ENCODE results near the gene ZNF606.

ZNF606 gene

DNA sequence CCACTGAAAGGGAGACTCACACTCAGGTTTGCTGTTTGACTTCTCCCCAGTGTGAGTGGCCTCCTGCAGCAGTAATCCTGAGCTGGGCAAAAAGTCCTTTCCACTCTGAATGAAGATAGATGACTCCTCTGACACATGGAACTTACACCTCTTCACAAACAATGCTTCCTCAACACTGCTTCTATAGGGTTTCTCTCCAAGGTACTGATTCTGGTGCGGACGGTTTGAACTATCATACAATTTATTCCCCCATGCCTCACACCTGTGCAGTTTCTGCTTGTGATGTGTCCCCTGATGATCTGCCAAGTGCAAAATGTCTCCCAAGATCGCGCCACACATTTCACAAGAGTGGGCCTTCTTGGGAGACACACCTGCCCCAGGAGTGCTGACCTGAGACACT is 75.0 kb downstream of the ZNF606 start:
- Histone ChIP-seq H3K4me3 (ENCODE audit: low read length) (no peak overlapping the region), H3K36me3 (replicated peaks; ENCODE audit: insufficient read depth, low read length) (no peaks in the 10 kb centered on the region), H3K79me2 (ENCODE audit: low read length) (no peaks in the 10 kb centered on the region), H3K27ac (ENCODE audit: low read length) (no peak overlapping the region), H3K27me3 (replicated peaks; ENCODE audit: insufficient read depth, low read length) (no peaks in the 10 kb centered on the region), H3K9me3 (replicated peaks; ENCODE audit: insufficient read depth, low read length) (no peaks in the 10 kb centered on the region), H3K4me1 (ENCODE audit: low read length) (no peaks in the 10 kb centered on the region), H3K9me2 (replicated peaks; ENCODE audit: insufficient read depth, low read length) (no peaks in the 10 kb centered on the region), H4K20me1 (ENCODE audit: insufficient read depth, low read length) (no peaks in the 10 kb centered on the region), H3F3A (ENCODE audit: insufficient read depth, low read length) (no peaks in the 10 kb centered on the region), H2AFZ (ENCODE audit: low read length) (no peak overlapping the region), H3K4me2 (ENCODE audit: low read depth, low read length) (no peak overlapping the region), H3K9ac (ENCODE audit: low read length) (no peak overlapping the region)
- TF ChIP-seq, protein P1, sequence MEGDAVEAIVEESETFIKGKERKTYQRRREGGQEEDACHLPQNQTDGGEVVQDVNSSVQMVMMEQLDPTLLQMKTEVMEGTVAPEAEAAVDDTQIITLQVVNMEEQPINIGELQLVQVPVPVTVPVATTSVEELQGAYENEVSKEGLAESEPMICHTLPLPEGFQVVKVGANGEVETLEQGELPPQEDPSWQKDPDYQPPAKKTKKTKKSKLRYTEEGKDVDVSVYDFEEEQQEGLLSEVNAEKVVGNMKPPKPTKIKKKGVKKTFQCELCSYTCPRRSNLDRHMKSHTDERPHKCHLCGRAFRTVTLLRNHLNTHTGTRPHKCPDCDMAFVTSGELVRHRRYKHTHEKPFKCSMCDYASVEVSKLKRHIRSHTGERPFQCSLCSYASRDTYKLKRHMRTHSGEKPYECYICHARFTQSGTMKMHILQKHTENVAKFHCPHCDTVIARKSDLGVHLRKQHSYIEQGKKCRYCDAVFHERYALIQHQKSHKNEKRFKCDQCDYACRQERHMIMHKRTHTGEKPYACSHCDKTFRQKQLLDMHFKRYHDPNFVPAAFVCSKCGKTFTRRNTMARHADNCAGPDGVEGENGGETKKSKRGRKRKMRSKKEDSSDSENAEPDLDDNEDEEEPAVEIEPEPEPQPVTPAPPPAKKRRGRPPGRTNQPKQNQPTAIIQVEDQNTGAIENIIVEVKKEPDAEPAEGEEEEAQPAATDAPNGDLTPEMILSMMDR (IDR thresholded peaks at IDR 0.05; ENCODE audit: low read length), result no peak
- no peak for TF ChIP-seq EZH2phosphoT487 (IDR thresholded peaks at IDR 0.05; ENCODE audit: low read length)
- TF ChIP-seq EZH2 (optimal IDR thresholded peaks at IDR 0.05; ENCODE audit: low read depth, low read length), result no peak
- no peak for DNase-seq

All from MM.1S (cell line).